Measurements from ENCODE around the gene SLC2A9.

DNA sequence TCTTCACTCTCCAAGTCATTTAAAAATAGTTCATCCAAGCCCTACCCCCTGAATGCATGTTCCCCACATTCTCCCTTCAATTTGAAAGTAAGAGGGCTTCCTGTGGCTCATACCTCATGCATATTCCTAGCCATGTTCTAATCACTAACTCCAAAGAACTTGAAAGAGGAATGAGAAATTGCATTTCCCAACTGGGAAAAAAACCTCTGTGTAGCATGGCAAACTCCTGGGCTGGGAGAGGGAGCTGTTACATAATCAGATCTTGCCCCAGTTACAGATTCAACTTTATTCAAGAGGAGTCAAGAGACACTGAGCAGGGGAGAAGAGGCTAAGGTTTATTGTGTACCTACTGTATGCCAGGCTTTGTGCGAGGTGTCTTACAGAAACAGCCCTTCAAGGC lies 90.2 kb downstream of the SLC2A9 start:
- TF ChIP-seq, protein P1, sequence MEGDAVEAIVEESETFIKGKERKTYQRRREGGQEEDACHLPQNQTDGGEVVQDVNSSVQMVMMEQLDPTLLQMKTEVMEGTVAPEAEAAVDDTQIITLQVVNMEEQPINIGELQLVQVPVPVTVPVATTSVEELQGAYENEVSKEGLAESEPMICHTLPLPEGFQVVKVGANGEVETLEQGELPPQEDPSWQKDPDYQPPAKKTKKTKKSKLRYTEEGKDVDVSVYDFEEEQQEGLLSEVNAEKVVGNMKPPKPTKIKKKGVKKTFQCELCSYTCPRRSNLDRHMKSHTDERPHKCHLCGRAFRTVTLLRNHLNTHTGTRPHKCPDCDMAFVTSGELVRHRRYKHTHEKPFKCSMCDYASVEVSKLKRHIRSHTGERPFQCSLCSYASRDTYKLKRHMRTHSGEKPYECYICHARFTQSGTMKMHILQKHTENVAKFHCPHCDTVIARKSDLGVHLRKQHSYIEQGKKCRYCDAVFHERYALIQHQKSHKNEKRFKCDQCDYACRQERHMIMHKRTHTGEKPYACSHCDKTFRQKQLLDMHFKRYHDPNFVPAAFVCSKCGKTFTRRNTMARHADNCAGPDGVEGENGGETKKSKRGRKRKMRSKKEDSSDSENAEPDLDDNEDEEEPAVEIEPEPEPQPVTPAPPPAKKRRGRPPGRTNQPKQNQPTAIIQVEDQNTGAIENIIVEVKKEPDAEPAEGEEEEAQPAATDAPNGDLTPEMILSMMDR (conservative IDR thresholded peaks at IDR 0.05; ENCODE audit: low read length), result no peak
- no peak for TF ChIP-seq EZH2phosphoT487 (IDR thresholded peaks at IDR 0.05; ENCODE audit: borderline replicate concordance)

Data from Loucy (cell line).